K562 (cell line): ENCODE measurements around the gene KLK15. TPM values are rescaled to one million over a fixed set of nuclear protein-coding genes. Genes with fewer than 3 reads are reported as not detected.

ENCODE experiments used
- CBX1 ChIP-seq: sonication (generic); IDR thresholded peaks from 2 replicates; pipeline ENCODE4 v1.6.1; 2016; ENCODE audit warnings: antibody characterized with exemption, low read depth, mild to moderate bottlenecking
- CCAR2 ChIP-seq: fragments of 200-400 bp; formaldehyde crosslinking; IDR thresholded peaks from 2 replicates; pipeline ENCODE4 v1.6.1; 2017; ENCODE audit warnings: mild to moderate bottlenecking, low read depth, low read length
- EHMT2 ChIP-seq: fragments of 450-650 bp; IDR thresholded peaks from 2 replicates; pipeline ENCODE4 v1.6.1; 2018; ENCODE audit warnings: antibody characterized with exemption
- EWSR1 ChIP-seq: fragments of 450-650 bp; IDR thresholded peaks from 2 replicates; pipeline ENCODE4 v1.6.1; 2018; ENCODE audit warnings: borderline replicate concordance, mild to moderate bottlenecking, low read depth, moderate library complexity; ENCODE audit not compliant: partially characterized antibody
- HSF4 ChIP-seq: fragments of 250-450 bp; sonication (Bioruptor Pico); IDR thresholded peaks from 2 replicates; pipeline ENCODE4 v2.1.2; 2022; ENCODE audit warnings: mild to moderate bottlenecking, moderate library complexity, borderline replicate concordance
- MBD2 ChIP-seq: sonication (generic); IDR thresholded peaks from 2 replicates; pipeline ENCODE4 v1.6.1; 2016; ENCODE audit warnings: low read depth, borderline replicate concordance
- NONO ChIP-seq, 2 experiments: fragments of 200-400 bp in 1 of 2; fragments of 450-650 bp in 1 of 2; formaldehyde crosslinking in 1 of 2; IDR thresholded peaks; 2 replicates each; pipeline ENCODE4 v1.6.1; 2017; ENCODE audit warnings: low read depth in 2 of 2, mild to moderate bottlenecking in 2 of 2, moderate library complexity in 2 of 2, low read length in 1 of 2
- OTX1 ChIP-seq: fragments of 450-650 bp; formaldehyde crosslinking; IDR thresholded peaks from 2 replicates; pipeline ENCODE4 v1.4.0; 2022; ENCODE audit warnings: mild to moderate bottlenecking
- PHF20 ChIP-seq: fragments of 450-650 bp; IDR thresholded peaks from 2 replicates; pipeline ENCODE4 v1.6.1; 2018; ENCODE audit not compliant: partially characterized antibody
- ZNF408 ChIP-seq: fragments of 250-450 bp; sonication (Bioruptor Pico); IDR thresholded peaks from 2 replicates; pipeline ENCODE4 v1.4.0; 2020; ENCODE audit warnings: low read depth, mild to moderate bottlenecking, moderate library complexity
- polyA plus RNA-seq, 8 experiments: library from polyadenylated mRNA; depleted of rRNA in 4 of 8; stranded (reverse) in 5 of 8; unstranded in 3 of 8; fragments of >200 nt; fragmentation: Nextera tagmentation in 2 of 8; fragmentation: Illumina TruSeq in 1 of 8; extraction: Ambion mirVana in 2 of 8; extraction: Trizol in 1 of 8; gene quantifications; 2 replicates each; pipeline versions ENCODE4 v1.2.1 to v1.2.3, GENCODE V29; 2011 to 2014; ENCODE audit warnings: inconsistent platforms in 1 of 8, missing spikeins in 1 of 8
- total RNA-seq, 7 experiments: library from RNA; depleted of rRNA in 6 of 7; stranded (reverse); fragments of >200 nt in 6 of 7; fragmentation: Illumina TruSeq in 2 of 7; extraction: Trizol in 2 of 7; gene quantifications; 2 replicates each; pipeline versions ENCODE4 v1.2.1 to v1.2.3, GENCODE V29; 2011 to 2021; ENCODE audit warnings: low replicate concordance in 1 of 7
- TF ChIP-seq, protein P1 (sequence below): fragments of 200-600 bp; sonication (generic); IDR thresholded peaks from one replicate; pipeline ENCODE4 v1.6.1; 2012; ENCODE audit warnings: mild to moderate bottlenecking, low read depth, low read length, inconsistent platforms
- TF ChIP-seq, protein P2 (sequence below): fragments of 450-650 bp; formaldehyde crosslinking; IDR thresholded peaks from 2 replicates; pipeline ENCODE4 v1.4.0; 2020; ENCODE audit warnings: mild to moderate bottlenecking, moderate library complexity
- TF ChIP-seq, protein P3 (sequence below): IDR thresholded peaks from 2 replicates; pipeline ENCODE4 v1.6.1; 2011; ENCODE audit not compliant: insufficient read length; ENCODE audit errors: extremely low read depth

KLK15 gene
- total and polyA plus RNA-seq, 9 of the 15 experiments (the other 6 are each of a cell fraction or from before 2014, with no cell fraction given), result not detected

DNA sequence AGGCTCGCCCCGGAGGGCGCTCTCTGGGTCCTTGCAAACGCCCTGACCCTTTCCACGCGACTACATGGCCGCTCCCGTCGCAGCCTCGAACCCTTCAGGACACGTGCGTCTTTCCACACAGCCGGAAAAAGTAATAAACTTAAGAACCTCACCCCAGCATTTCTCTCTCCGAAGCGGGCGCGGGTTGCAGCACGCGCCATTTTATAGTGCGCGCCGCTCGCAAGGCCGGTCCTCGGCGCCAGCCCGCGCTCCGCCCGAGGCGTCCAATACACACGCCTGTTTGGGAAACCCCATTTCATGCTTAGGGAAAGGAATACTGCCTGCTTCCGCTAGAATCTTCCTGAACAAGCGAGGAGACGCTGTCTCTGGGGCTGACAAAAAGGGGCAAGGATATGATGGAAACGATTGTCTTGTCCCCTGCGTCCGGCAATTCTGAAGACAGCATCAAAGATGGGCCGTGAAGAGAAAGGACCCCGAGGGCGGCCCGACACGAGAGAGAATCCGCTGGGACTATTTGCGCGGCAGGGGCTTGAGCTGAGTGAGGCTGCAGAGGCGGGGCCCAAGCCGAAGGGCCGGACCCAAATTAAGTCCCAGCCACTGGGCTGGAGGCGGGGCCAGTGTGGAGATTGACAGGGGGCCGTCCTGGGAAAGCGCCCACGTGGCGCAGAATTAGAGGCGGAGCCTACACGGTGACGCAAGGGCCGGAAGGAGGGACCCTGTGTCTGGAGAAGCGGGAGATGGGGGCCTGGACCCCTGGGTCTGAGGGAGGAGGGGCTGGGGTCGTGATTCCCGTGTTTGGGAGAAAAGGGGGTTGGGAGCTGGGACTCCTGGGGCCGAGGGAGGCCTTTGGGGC lies 28.7 kb downstream of the KLK15 start (continued):
- TF ChIP-seq, protein P1, sequence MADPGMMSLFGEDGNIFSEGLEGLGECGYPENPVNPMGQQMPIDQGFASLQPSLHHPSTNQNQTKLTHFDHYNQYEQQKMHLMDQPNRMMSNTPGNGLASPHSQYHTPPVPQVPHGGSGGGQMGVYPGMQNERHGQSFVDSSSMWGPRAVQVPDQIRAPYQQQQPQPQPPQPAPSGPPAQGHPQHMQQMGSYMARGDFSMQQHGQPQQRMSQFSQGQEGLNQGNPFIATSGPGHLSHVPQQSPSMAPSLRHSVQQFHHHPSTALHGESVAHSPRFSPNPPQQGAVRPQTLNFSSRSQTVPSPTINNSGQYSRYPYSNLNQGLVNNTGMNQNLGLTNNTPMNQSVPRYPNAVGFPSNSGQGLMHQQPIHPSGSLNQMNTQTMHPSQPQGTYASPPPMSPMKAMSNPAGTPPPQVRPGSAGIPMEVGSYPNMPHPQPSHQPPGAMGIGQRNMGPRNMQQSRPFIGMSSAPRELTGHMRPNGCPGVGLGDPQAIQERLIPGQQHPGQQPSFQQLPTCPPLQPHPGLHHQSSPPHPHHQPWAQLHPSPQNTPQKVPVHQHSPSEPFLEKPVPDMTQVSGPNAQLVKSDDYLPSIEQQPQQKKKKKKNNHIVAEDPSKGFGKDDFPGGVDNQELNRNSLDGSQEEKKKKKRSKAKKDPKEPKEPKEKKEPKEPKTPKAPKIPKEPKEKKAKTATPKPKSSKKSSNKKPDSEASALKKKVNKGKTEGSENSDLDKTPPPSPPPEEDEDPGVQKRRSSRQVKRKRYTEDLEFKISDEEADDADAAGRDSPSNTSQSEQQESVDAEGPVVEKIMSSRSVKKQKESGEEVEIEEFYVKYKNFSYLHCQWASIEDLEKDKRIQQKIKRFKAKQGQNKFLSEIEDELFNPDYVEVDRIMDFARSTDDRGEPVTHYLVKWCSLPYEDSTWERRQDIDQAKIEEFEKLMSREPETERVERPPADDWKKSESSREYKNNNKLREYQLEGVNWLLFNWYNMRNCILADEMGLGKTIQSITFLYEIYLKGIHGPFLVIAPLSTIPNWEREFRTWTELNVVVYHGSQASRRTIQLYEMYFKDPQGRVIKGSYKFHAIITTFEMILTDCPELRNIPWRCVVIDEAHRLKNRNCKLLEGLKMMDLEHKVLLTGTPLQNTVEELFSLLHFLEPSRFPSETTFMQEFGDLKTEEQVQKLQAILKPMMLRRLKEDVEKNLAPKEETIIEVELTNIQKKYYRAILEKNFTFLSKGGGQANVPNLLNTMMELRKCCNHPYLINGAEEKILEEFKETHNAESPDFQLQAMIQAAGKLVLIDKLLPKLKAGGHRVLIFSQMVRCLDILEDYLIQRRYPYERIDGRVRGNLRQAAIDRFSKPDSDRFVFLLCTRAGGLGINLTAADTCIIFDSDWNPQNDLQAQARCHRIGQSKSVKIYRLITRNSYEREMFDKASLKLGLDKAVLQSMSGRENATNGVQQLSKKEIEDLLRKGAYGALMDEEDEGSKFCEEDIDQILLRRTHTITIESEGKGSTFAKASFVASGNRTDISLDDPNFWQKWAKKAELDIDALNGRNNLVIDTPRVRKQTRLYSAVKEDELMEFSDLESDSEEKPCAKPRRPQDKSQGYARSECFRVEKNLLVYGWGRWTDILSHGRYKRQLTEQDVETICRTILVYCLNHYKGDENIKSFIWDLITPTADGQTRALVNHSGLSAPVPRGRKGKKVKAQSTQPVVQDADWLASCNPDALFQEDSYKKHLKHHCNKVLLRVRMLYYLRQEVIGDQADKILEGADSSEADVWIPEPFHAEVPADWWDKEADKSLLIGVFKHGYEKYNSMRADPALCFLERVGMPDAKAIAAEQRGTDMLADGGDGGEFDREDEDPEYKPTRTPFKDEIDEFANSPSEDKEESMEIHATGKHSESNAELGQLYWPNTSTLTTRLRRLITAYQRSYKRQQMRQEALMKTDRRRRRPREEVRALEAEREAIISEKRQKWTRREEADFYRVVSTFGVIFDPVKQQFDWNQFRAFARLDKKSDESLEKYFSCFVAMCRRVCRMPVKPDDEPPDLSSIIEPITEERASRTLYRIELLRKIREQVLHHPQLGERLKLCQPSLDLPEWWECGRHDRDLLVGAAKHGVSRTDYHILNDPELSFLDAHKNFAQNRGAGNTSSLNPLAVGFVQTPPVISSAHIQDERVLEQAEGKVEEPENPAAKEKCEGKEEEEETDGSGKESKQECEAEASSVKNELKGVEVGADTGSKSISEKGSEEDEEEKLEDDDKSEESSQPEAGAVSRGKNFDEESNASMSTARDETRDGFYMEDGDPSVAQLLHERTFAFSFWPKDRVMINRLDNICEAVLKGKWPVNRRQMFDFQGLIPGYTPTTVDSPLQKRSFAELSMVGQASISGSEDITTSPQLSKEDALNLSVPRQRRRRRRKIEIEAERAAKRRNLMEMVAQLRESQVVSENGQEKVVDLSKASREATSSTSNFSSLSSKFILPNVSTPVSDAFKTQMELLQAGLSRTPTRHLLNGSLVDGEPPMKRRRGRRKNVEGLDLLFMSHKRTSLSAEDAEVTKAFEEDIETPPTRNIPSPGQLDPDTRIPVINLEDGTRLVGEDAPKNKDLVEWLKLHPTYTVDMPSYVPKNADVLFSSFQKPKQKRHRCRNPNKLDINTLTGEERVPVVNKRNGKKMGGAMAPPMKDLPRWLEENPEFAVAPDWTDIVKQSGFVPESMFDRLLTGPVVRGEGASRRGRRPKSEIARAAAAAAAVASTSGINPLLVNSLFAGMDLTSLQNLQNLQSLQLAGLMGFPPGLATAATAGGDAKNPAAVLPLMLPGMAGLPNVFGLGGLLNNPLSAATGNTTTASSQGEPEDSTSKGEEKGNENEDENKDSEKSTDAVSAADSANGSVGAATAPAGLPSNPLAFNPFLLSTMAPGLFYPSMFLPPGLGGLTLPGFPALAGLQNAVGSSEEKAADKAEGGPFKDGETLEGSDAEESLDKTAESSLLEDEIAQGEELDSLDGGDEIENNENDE, result no peak
- TF ChIP-seq CBX1 (peak; percentile 82), PHF20 (peak; percentile 70), NONO (IDR thresholded peaks at IDR 0.05; ENCODE audit: low read depth in 2 of 2, low read length in 1 of 2) (peak; percentile 34 to 60; a peak in 1 of 4 replicates), ZNF408 (CRISPR knock-in tag) (no peak), HSF4 (CRISPR knock-in tag) (no peak), OTX1 (CRISPR knock-in tag) (peak; percentile 8; the same call in 1 of the 2 replicates), EWSR1 (no peak), CCAR2 (no peak), MBD2 (peak; percentile 82), EHMT2 (no peak)
- TF ChIP-seq, protein P2, sequence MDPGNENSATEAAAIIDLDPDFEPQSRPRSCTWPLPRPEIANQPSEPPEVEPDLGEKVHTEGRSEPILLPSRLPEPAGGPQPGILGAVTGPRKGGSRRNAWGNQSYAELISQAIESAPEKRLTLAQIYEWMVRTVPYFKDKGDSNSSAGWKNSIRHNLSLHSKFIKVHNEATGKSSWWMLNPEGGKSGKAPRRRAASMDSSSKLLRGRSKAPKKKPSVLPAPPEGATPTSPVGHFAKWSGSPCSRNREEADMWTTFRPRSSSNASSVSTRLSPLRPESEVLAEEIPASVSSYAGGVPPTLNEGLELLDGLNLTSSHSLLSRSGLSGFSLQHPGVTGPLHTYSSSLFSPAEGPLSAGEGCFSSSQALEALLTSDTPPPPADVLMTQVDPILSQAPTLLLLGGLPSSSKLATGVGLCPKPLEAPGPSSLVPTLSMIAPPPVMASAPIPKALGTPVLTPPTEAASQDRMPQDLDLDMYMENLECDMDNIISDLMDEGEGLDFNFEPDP (CRISPR knock-in tag), result no peak
- TF ChIP-seq, protein P3, sequence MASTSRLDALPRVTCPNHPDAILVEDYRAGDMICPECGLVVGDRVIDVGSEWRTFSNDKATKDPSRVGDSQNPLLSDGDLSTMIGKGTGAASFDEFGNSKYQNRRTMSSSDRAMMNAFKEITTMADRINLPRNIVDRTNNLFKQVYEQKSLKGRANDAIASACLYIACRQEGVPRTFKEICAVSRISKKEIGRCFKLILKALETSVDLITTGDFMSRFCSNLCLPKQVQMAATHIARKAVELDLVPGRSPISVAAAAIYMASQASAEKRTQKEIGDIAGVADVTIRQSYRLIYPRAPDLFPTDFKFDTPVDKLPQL, result peak; percentile 87
